DND-41 (cell line): ENCODE results near the gene TRAP1.

Experiments
- EZH2 ChIP-seq: IDR thresholded peaks from 3 replicates; pipeline ENCODE4 v1.6.1; 2012; ENCODE audit warnings: borderline replicate concordance, low read depth, mild to moderate bottlenecking, moderate library complexity, low read length, inconsistent platforms; ENCODE audit not compliant: severe bottlenecking
- TF ChIP-seq, protein P1 (sequence below): IDR thresholded peaks from 2 replicates; pipeline ENCODE4 v1.5.1; 2012; ENCODE audit warnings: borderline replicate concordance, low read length, moderate library complexity, mild to moderate bottlenecking; ENCODE audit not compliant: poor library complexity, severe bottlenecking; ENCODE audit errors: extremely low read depth

GRCh38 chr16:3698941-3699340, 18.4 kb downstream of the TRAP1 start:
- TF ChIP-seq EZH2 = no peak
- TF ChIP-seq, protein P1, sequence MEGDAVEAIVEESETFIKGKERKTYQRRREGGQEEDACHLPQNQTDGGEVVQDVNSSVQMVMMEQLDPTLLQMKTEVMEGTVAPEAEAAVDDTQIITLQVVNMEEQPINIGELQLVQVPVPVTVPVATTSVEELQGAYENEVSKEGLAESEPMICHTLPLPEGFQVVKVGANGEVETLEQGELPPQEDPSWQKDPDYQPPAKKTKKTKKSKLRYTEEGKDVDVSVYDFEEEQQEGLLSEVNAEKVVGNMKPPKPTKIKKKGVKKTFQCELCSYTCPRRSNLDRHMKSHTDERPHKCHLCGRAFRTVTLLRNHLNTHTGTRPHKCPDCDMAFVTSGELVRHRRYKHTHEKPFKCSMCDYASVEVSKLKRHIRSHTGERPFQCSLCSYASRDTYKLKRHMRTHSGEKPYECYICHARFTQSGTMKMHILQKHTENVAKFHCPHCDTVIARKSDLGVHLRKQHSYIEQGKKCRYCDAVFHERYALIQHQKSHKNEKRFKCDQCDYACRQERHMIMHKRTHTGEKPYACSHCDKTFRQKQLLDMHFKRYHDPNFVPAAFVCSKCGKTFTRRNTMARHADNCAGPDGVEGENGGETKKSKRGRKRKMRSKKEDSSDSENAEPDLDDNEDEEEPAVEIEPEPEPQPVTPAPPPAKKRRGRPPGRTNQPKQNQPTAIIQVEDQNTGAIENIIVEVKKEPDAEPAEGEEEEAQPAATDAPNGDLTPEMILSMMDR = no peak
